ENCODE measurements around the gene DTWD2.

DNA sequence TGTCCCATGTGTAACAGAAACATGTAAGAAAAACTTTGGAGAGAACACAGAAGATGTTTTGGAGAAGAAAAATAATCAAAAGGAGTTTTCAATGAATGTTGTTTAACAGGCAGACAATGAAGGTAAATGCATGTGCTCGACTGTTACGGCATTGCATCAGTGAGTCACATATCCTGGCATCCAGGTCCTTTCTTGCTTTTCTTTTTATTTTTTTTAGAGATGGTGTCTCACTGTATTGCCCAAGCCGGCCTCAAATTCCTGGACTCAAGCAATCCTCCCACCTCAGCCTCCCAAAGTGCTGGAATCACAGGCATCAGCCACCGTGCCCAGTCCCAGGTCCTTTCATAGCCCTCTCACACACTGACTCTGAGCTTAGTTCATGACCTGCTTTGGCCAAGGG lies 181.8 kb downstream of the DTWD2 start:
- TF ChIP-seq EZH2 (IDR thresholded peaks at IDR 0.05; ENCODE audit: low read depth, unreplicated experiment) (no peak), NANOG (IDR thresholded peaks at IDR 0.05; ENCODE audit: borderline replicate concordance) (no peak), ZNF331 (CRISPR knock-in tag; IDR thresholded peaks at IDR 0.05; ENCODE audit: low read depth) (no peak)
